ENCODE measurements around the gene ANKRD12. TPM values are rescaled to one million over a fixed set of nuclear protein-coding genes. Genes with fewer than 3 reads are reported as not detected.

Gene ANKRD12
- total RNA-seq, 1 experiment from 2014 or later = 43.4 TPM

GRCh38 chr18:9096007-9096371 lies 40.6 kb upstream of the ANKRD12 start:
- CTCF ChIA-PET = no interaction called here
- DNase-seq (ENCODE audit: low spot score) (no peak), ATAC-seq (no peak)
- Mint-ChIP-seq H3K27ac (no peak overlapping the region), H3K27me3 (ENCODE audit: low read depth) (no peaks in the 10 kb centered on the region; the same call in 1 of the 2 replicates), H3K9me3 (no peaks in the 10 kb centered on the region), H3K4me3 (no peak overlapping the region), H3K36me3 (no peaks in the 10 kb centered on the region), H3K4me1 (peaks cover 23% of the 10 kb centered on the region)
- TF ChIP-seq SMAD3 (CRISPR knock-in tag; IDR thresholded peaks at IDR 0.05; ENCODE audit: borderline replicate concordance) (no peak), ZNF416 (CRISPR knock-in tag; IDR thresholded peaks at IDR 0.05) (no peak)
- POLR2A ChIA-PET = no interaction called here

DNA sequence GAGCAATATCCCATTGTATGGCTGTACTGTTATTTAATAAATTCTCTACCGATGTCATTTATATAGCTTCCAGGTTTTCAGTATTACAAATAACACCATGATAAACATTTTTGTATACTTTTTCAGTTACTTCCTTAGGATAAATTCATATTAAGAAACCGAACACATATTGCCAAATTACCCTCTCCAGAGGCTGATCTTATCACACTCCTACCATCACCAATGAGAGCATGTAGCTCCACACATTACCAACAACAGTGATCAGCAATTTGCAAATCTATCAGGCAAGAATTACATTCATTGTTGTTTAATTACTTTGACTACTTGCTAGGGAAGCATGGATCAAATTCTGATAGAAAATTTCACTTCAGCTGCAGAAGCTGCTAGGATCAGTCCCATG lies 39.9 kb upstream of the ANKRD12 start:
- ChIA-PET CTCF (interaction anchor here (0.6 kb wide), 1 partner anchor 307 kb away, joined by 3 read pairs; no protein-coding TSS in a partner anchor), POLR2A (interaction anchor here (0.7 kb wide), 1 partner anchor 40 kb away, joined by 3 read pairs; the partner anchor contains the start of gene ANKRD12)
- H3K36me3 Mint-ChIP-seq = no peaks in the 10 kb centered on the region
- TF ChIP-seq NR2C2 (CRISPR knock-in tag; IDR thresholded peaks at IDR 0.05) = no peak
- TF ChIP-seq FOXP1 (CRISPR knock-in tag; IDR thresholded peaks at IDR 0.05; ENCODE audit: borderline replicate concordance) = no peak
- TF ChIP-seq, protein P1, sequence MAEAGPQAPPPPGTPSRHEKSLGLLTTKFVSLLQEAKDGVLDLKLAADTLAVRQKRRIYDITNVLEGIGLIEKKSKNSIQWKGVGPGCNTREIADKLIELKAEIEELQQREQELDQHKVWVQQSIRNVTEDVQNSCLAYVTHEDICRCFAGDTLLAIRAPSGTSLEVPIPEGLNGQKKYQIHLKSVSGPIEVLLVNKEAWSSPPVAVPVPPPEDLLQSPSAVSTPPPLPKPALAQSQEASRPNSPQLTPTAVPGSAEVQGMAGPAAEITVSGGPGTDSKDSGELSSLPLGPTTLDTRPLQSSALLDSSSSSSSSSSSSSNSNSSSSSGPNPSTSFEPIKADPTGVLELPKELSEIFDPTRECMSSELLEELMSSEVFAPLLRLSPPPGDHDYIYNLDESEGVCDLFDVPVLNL (CRISPR knock-in tag; IDR thresholded peaks at IDR 0.05; ENCODE audit: borderline replicate concordance, low read depth) = no peak
- TF ChIP-seq, protein P2, sequence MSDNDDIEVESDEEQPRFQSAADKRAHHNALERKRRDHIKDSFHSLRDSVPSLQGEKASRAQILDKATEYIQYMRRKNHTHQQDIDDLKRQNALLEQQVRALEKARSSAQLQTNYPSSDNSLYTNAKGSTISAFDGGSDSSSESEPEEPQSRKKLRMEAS (CRISPR knock-in tag; IDR thresholded peaks at IDR 0.05) = no peak
- TF ChIP-seq ZNF317 (CRISPR knock-in tag; IDR thresholded peaks at IDR 0.05; ENCODE audit: borderline replicate concordance, low read depth) = no peak
- no peak for TF ChIP-seq GABPB1 (CRISPR knock-in tag; IDR thresholded peaks at IDR 0.05)
- TF ChIP-seq OVOL2 (CRISPR knock-in tag; IDR thresholded peaks at IDR 0.05; ENCODE audit: borderline replicate concordance) = no peak
- TF ChIP-seq, protein P3, sequence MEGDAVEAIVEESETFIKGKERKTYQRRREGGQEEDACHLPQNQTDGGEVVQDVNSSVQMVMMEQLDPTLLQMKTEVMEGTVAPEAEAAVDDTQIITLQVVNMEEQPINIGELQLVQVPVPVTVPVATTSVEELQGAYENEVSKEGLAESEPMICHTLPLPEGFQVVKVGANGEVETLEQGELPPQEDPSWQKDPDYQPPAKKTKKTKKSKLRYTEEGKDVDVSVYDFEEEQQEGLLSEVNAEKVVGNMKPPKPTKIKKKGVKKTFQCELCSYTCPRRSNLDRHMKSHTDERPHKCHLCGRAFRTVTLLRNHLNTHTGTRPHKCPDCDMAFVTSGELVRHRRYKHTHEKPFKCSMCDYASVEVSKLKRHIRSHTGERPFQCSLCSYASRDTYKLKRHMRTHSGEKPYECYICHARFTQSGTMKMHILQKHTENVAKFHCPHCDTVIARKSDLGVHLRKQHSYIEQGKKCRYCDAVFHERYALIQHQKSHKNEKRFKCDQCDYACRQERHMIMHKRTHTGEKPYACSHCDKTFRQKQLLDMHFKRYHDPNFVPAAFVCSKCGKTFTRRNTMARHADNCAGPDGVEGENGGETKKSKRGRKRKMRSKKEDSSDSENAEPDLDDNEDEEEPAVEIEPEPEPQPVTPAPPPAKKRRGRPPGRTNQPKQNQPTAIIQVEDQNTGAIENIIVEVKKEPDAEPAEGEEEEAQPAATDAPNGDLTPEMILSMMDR (IDR thresholded peaks at IDR 0.05) = no peak
- TF ChIP-seq, protein P4, sequence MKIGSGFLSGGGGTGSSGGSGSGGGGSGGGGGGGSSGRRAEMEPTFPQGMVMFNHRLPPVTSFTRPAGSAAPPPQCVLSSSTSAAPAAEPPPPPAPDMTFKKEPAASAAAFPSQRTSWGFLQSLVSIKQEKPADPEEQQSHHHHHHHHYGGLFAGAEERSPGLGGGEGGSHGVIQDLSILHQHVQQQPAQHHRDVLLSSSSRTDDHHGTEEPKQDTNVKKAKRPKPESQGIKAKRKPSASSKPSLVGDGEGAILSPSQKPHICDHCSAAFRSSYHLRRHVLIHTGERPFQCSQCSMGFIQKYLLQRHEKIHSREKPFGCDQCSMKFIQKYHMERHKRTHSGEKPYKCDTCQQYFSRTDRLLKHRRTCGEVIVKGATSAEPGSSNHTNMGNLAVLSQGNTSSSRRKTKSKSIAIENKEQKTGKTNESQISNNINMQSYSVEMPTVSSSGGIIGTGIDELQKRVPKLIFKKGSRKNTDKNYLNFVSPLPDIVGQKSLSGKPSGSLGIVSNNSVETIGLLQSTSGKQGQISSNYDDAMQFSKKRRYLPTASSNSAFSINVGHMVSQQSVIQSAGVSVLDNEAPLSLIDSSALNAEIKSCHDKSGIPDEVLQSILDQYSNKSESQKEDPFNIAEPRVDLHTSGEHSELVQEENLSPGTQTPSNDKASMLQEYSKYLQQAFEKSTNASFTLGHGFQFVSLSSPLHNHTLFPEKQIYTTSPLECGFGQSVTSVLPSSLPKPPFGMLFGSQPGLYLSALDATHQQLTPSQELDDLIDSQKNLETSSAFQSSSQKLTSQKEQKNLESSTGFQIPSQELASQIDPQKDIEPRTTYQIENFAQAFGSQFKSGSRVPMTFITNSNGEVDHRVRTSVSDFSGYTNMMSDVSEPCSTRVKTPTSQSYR (CRISPR knock-in tag; IDR thresholded peaks at IDR 0.05) = no peak
- TF ChIP-seq, protein P5, sequence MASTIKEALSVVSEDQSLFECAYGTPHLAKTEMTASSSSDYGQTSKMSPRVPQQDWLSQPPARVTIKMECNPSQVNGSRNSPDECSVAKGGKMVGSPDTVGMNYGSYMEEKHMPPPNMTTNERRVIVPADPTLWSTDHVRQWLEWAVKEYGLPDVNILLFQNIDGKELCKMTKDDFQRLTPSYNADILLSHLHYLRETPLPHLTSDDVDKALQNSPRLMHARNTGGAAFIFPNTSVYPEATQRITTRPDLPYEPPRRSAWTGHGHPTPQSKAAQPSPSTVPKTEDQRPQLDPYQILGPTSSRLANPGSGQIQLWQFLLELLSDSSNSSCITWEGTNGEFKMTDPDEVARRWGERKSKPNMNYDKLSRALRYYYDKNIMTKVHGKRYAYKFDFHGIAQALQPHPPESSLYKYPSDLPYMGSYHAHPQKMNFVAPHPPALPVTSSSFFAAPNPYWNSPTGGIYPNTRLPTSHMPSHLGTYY (CRISPR knock-in tag; IDR thresholded peaks at IDR 0.05) = no peak
- TF ChIP-seq CBFB (CRISPR knock-in tag; IDR thresholded peaks at IDR 0.05; ENCODE audit: low read depth) = no peak
- no peak for TF ChIP-seq ETV6 (CRISPR knock-in tag; IDR thresholded peaks at IDR 0.05)
- no peak for TF ChIP-seq SP1 (CRISPR knock-in tag; conservative IDR thresholded peaks at IDR 0.05)
- no peak for TF ChIP-seq ZNF532 (CRISPR knock-in tag; IDR thresholded peaks at IDR 0.05; ENCODE audit: borderline replicate concordance)
- TF ChIP-seq IRF2 (CRISPR knock-in tag; IDR thresholded peaks at IDR 0.05; ENCODE audit: borderline replicate concordance, low read depth) = no peak
- TF ChIP-seq JAZF1 (CRISPR knock-in tag; IDR thresholded peaks at IDR 0.05) = no peak
- TF ChIP-seq ZSCAN18 (CRISPR knock-in tag; IDR thresholded peaks at IDR 0.05) = no peak
- TF ChIP-seq ZNF423 (CRISPR knock-in tag; IDR thresholded peaks at IDR 0.05) = no peak
- ATAC-seq (no peak), DNase-seq (ENCODE audit: low spot score) (no peak)
- no peak overlapping the region for H3K4me3 Mint-ChIP-seq
- peaks cover 27% of the 10 kb centered on the region for H3K4me1 Mint-ChIP-seq
- no peaks in the 10 kb centered on the region; the same call in 1 of the 2 replicates for H3K27me3 Mint-ChIP-seq (ENCODE audit: low read depth)
- no peaks in the 10 kb centered on the region for H3K9me3 Mint-ChIP-seq
- H3K27ac Mint-ChIP-seq = no peak overlapping the region
